T-helper 17 cell (primary cell): ENCODE measurements around the gene BCAS3. TPM values are rescaled to one million over a fixed set of nuclear protein-coding genes. Genes with fewer than 3 reads are reported as not detected.
"Not testable (repeated sequence)": the region's sequence is repeated elsewhere in the genome, so short reads cannot be mapped to it uniquely, and the experiment has no call there.

Experiments
- ATAC-seq: fragments of 150-1000 bp; cut with Tn5 transposase; 2 replicates; pipeline ENCODE4 v1.10.0; 2021; ENCODE audit warnings: mild to moderate bottlenecking, moderate library complexity
- DNase-seq, 3 donors: peaks; one replicate each; pipeline versions ENCODE4 v3.0.0 to v3.0.0-alpha.2; 2020 to 2021
- H3K9me3 ChIP-seq: one replicate; pipeline ENCODE4 v1.7.0; 2013; ENCODE audit warnings: low read length, mild to moderate bottlenecking; ENCODE audit not compliant: control insufficient read depth, poor library complexity, severe bottlenecking
- H3K27ac Mint-ChIP-seq: one replicate; pipeline ENCODE4 v1.8.0; 2022; ENCODE audit warnings: mild to moderate bottlenecking, moderate library complexity, mixed read lengths
- H3K27me3 Mint-ChIP-seq: one replicate; pipeline ENCODE4 v1.8.0; 2022; ENCODE audit warnings: mixed read lengths
- H3K36me3 Mint-ChIP-seq: one replicate; pipeline ENCODE4 v1.8.0; 2022; ENCODE audit warnings: low read depth, mixed read lengths
- H3K4me1 Mint-ChIP-seq: one replicate; pipeline ENCODE4 v1.8.0; 2022; ENCODE audit warnings: mild to moderate bottlenecking, mixed read lengths
- H3K4me3 Mint-ChIP-seq: one replicate; pipeline ENCODE4 v1.8.0; 2022; ENCODE audit warnings: mild to moderate bottlenecking, moderate library complexity, mixed read lengths
- total RNA-seq, 4 donors: library from RNA in 2 of 4; stranded (reverse) in 2 of 4; gene quantifications; one replicate each; pipeline ENCODE4 v1.2.3 and lab custom pipeline; 2022 to 2026

The BCAS3 gene
- total RNA-seq, 2 donors from 2014 or later, result 39.0 to 50.0 TPM

- DNase-seq, result no peak
- Mint-ChIP-seq H3K4me1 (no peaks in the 10 kb centered on the region), H3K36me3 (peaks cover 6% of the 10 kb centered on the region), H3K4me3 (no peak overlapping the region), H3K27ac (no peak overlapping the region), H3K27me3 (peaks cover 83% of the 10 kb centered on the region)
- no peak for ATAC-seq
- H3K9me3 ChIP-seq, result no peaks in the 10 kb centered on the region
These were observed 744.6 kb downstream of the BCAS3 start for GRCh38 chr17:61422116-61422799.

GRCh38 chr17:61422869-61423268, 745.2 kb downstream of the BCAS3 start:
- H3K4me3 Mint-ChIP-seq, result no peak overlapping the region
- no peaks in the 10 kb centered on the region for H3K9me3 ChIP-seq
- no peaks in the 10 kb centered on the region for H3K4me1 Mint-ChIP-seq
- peaks cover 85% of the 10 kb centered on the region for H3K27me3 Mint-ChIP-seq
- no peak for ATAC-seq
- no peak for DNase-seq
- H3K36me3 Mint-ChIP-seq, result peaks cover 6% of the 10 kb centered on the region
- no peak overlapping the region for H3K27ac Mint-ChIP-seq

DNA sequence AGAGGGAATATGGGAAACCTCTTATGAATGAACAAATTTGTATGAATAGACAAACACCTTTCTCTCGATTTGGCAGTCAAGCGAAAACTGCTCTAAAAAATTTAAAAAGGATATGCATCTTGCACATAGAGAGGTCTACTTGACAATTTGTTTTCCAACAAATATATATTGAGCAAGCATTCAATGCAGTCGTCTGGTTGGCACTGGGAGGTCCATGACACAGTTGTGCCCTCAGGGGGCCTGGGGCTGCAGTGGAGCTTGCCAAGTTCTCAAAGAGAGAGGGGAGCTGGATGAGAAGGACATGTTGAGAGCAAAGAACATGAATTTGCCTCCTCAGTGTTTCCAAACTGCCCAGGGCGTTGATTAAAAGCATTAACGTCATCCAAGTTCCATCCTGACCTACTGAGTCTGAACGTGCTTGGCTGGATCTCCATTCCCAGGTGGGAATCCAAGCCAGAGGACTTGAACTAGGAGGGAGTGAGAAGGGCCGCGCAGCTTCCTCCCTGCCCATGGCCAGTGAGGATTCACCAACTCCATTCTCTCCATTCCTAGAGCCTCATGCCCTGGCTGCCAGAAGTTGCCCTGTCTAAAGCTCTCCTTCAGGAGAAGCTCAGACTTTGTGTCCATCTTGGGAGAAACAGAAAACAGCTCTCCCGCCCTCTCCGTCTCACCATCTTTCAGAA, 746.5 kb downstream of the BCAS3 start:
- peaks cover 73% of the 10 kb centered on the region for H3K27me3 Mint-ChIP-seq
- DNase-seq (no peak), ATAC-seq (no peak)
- no peaks in the 10 kb centered on the region for H3K4me1 Mint-ChIP-seq
- H3K4me3 Mint-ChIP-seq, result no peak overlapping the region
- H3K9me3 ChIP-seq, result no peaks in the 10 kb centered on the region
- no peak overlapping the region for H3K27ac Mint-ChIP-seq
- H3K36me3 Mint-ChIP-seq, result peaks cover 6% of the 10 kb centered on the region

DNA sequence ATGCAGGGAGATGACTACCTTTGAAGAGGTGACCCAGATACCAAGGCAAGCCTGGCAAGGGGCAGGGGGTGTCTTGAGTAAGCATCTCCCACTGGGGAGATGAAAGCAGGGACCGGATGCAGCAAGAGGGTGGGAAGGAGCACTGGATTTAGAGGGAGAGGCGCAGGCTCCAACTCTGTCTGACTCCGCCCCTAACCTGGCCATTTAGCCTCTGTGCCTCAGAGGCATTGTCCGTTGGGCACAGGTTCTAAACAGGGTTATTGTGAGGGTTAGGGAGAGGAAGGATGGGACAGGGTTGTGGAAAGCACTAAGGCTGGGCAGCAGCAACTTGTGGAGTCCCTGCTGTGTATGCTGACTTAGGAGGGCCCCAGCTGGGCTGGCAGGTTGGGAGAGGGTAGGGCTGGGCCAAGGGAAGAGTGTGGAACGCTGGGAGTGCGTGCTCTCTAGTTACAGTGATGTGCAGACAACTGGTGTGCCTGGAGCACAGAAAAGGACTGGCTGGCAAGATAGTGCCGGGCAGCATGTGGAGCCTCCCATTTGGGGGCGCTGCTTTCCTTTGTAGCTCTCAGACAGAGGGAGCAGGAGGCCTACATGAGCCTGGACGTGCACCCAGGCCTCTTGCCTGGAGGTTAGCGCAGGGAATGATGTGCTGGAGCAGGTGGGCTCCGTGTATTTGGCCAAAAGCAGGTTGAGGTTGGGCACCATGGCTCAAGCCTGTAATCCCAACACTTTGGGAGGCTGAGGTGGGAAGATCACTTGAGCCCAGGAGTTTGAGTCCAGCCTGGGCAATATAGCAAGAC, 748.2 kb downstream of the BCAS3 start:
- peak overlapping the region; percentile 61 for H3K27ac Mint-ChIP-seq
- H3K9me3 ChIP-seq, result no peaks in the 10 kb centered on the region

GRCh38 chr17:61426482-61427304, 749.0 kb downstream of the BCAS3 start:
- peaks cover 58% of the 10 kb centered on the region for H3K27me3 Mint-ChIP-seq
- H3K4me1 Mint-ChIP-seq, result no peaks in the 10 kb centered on the region
- H3K9me3 ChIP-seq, result no peaks in the 10 kb centered on the region
- DNase-seq, result no peak
- peaks cover 3% of the 10 kb centered on the region for H3K36me3 Mint-ChIP-seq
- no peak overlapping the region for H3K27ac Mint-ChIP-seq
- H3K4me3 Mint-ChIP-seq, result no peak overlapping the region
- ATAC-seq, result no peak

More for the DNA sequence above, 748.2 kb downstream of the BCAS3 start:
- DNase-seq (no peak), ATAC-seq (no peak)
- H3K4me3 Mint-ChIP-seq, result no peak overlapping the region
- H3K4me1 Mint-ChIP-seq, result no peaks in the 10 kb centered on the region
- H3K36me3 Mint-ChIP-seq, result peaks cover 3% of the 10 kb centered on the region
- H3K27me3 Mint-ChIP-seq, result peaks cover 61% of the 10 kb centered on the region

DNA sequence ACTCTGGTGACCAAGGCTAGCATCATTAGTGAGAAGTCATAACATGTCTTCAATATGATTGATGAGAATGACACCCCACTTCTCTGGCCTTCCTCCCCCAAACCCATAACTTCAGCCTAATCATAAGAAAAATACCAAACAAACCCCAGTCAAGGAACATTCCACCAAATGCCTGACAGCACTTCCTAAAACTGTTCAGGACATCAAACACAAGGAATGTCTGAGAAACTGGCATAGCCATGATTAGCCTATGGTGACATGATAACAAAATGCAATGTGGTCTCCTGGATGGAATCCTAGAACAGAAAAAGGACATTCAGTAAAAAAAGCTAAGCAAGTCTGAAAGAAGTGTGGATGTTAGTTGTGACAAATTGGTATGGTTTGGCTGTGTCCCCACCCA, 749.9 kb downstream of the BCAS3 start:
- no peak overlapping the region for H3K4me3 Mint-ChIP-seq
- no peaks in the 10 kb centered on the region for H3K9me3 ChIP-seq
- no peaks in the 10 kb centered on the region for H3K4me1 Mint-ChIP-seq
- no peak overlapping the region for H3K27ac Mint-ChIP-seq
- H3K27me3 Mint-ChIP-seq, result peaks cover 50% of the 10 kb centered on the region
- H3K36me3 Mint-ChIP-seq, result no peaks in the 10 kb centered on the region
- DNase-seq (no peak), ATAC-seq (no peak)

GRCh38 chr17:61429274-61429673, 751.6 kb downstream of the BCAS3 start:
- H3K4me3 Mint-ChIP-seq, result no peak overlapping the region
- H3K36me3 Mint-ChIP-seq, result no peaks in the 10 kb centered on the region
- peaks cover 43% of the 10 kb centered on the region for H3K27me3 Mint-ChIP-seq
- H3K27ac Mint-ChIP-seq, result no peak overlapping the region
- no peak for ATAC-seq
- no peaks in the 10 kb centered on the region for H3K4me1 Mint-ChIP-seq
- DNase-seq, result no peak
- H3K9me3 ChIP-seq, result no peaks in the 10 kb centered on the region

- not testable (repeated sequence) for H3K27ac Mint-ChIP-seq, H3K4me1 Mint-ChIP-seq
These were observed 752.2 kb downstream of the BCAS3 start for GRCh38 chr17:61429831-61430230.

DNA sequence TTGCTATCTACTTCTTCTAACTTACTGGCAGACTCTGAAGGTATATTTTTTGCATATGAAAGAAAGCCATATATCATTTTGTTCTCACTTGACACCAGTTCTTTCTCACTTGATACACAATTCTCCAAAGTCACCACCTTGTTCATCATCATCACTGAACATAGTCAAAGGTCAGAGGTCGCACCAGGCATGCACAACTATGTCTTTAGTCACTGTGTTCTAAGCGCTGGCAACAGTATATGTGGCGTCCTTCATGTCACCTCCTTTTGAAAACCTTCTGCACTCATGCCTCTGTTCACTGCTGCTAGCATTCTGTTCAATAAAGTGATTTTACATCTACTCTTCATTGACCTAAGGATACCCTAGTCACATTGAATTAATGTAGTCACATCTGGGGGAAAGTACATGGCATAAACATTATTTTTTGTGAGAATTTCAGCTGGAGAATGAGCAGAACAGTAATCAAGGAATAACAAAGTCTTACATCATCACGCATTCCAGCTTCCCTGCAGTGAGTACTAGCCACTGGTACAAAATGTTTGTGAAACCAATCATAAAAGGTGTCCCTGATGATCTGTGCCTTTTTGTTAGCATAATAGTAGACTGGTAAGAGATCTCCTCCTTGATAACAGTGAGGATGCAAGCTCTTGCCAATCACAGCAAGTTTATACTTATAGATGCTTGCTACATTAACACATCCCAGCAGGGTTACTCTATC, 754.1 kb downstream of the BCAS3 start:
- Mint-ChIP-seq H3K4me3 (no peak overlapping the region), H3K27me3 (peaks cover 32% of the 10 kb centered on the region), H3K36me3 (no peaks in the 10 kb centered on the region), H3K4me1 (no peaks in the 10 kb centered on the region), H3K27ac (no peak overlapping the region)
- DNase-seq, result no peak
- peaks cover 5% of the 10 kb centered on the region for H3K9me3 ChIP-seq
- ATAC-seq, result no peak

More at GRCh38 chr17:61429831-61430230, 752.2 kb downstream of the BCAS3 start:
- H3K36me3 Mint-ChIP-seq, ATAC-seq, H3K4me3 Mint-ChIP-seq, DNase-seq, H3K9me3 ChIP-seq: not testable (repeated sequence)
- peaks cover 38% of the 10 kb centered on the region for H3K27me3 Mint-ChIP-seq

DNA sequence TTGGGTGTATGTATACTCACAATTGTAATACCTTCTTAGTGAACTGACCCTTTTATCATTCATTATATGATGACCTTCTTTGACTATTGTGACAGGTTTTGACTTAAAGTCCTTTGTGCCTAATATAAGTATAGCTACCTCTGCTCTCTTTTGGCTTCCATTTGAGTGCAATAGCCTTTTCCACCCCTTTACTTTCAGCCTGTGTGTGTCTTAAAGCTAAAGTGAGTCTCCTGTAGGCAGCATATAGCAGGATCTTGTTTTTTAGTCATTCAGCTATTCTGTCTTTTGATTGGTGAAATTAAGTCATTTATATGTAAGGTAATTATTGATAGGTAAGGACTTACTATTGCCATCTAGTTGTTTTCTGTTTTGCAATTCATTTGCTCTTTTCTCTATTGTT, 758.6 kb downstream of the BCAS3 start:
- peaks cover 11% of the 10 kb centered on the region for H3K9me3 ChIP-seq
- H3K27ac Mint-ChIP-seq, result no peak overlapping the region
- ATAC-seq, result no peak
- peaks cover 31% of the 10 kb centered on the region for H3K27me3 Mint-ChIP-seq
- DNase-seq, result no peak
- H3K36me3 Mint-ChIP-seq, result peaks cover 5% of the 10 kb centered on the region
- no peaks in the 10 kb centered on the region for H3K4me1 Mint-ChIP-seq
- no peak overlapping the region for H3K4me3 Mint-ChIP-seq

DNA sequence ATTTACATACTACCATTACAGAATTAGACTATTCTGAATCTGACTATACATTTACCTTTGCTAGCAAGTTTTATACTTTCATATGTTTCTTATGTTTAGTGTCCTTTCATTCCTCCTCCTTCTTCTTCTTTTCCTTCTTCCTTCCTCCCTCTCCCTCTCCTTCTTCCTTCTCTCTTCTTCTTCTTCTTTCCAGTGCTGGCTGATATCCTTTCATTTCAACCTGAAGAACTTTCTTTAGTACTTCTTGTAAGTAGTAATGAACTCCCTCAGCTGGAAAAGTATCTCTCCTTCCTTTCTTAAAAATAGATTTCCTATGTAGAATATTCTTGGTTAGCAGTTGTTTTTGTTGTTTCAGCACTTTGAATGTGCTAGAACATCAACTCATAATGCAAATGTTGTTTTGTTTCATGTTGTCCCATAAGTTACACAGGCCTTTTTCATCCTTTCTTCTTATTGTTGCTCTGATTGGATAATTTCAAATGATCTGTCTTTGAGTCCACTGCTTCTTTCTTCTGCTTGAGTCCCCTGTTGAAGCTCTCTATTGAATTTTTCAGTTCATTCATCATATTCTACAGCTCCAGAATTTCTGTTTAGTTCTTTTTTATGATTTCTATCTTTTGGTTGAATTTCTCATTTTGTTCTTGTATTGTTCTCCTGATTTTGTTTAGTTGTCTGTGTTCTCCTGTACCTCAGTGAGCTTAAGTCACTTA, 759.5 kb downstream of the BCAS3 start:
- no peak overlapping the region for H3K4me3 Mint-ChIP-seq
- peaks cover 11% of the 10 kb centered on the region for H3K9me3 ChIP-seq
- peaks cover 7% of the 10 kb centered on the region for H3K36me3 Mint-ChIP-seq
- no peaks in the 10 kb centered on the region for H3K4me1 Mint-ChIP-seq
- ATAC-seq (no peak), DNase-seq (no peak)
- no peak overlapping the region for H3K27ac Mint-ChIP-seq
- H3K27me3 Mint-ChIP-seq, result peaks cover 33% of the 10 kb centered on the region

GRCh38 chr17:61440697-61441096, 763.0 kb downstream of the BCAS3 start:
- ATAC-seq, result no peak
- Mint-ChIP-seq H3K27ac (no peak overlapping the region), H3K36me3 (peaks cover 11% of the 10 kb centered on the region), H3K4me1 (no peaks in the 10 kb centered on the region), H3K27me3 (peaks cover 46% of the 10 kb centered on the region), H3K4me3 (no peak overlapping the region)
- H3K9me3 ChIP-seq, result peaks cover 11% of the 10 kb centered on the region
- no peak for DNase-seq
